Stimulated activated memory B cell treated with anti-CD40 and anti-IgM and Interleukin-4, amounts not matched to agents 10 μg/mL and 1 μg/mL and 100 μg/mL, for 72 hours (primary cell): ENCODE data around the gene PRDX3.
A peak's percentile ranks its signal among the peaks of the same experiment; 100 is the strongest.

Experiments used
- ATAC-seq: fragments of 150-1000 bp; cut with Tn5 transposase; 2 replicates; pipeline ENCODE4 v1.10.0; 2021
- H3K27ac Mint-ChIP-seq: one replicate; pipeline ENCODE4 v1.8.0; 2022; ENCODE audit warnings: mild to moderate bottlenecking, mixed read lengths
- H3K27me3 Mint-ChIP-seq: one replicate; pipeline ENCODE4 v1.8.0; 2022; ENCODE audit warnings: mixed read lengths
- H3K36me3 Mint-ChIP-seq: one replicate; pipeline ENCODE4 v1.8.0; 2022; ENCODE audit warnings: mixed read lengths
- H3K4me1 Mint-ChIP-seq: one replicate; pipeline ENCODE4 v1.8.0; 2022; ENCODE audit warnings: mixed read lengths
- H3K4me3 Mint-ChIP-seq: one replicate; pipeline ENCODE4 v1.8.0; 2022; ENCODE audit warnings: mild to moderate bottlenecking, moderate library complexity, mixed read lengths
- H3K9me3 Mint-ChIP-seq: one replicate; pipeline ENCODE4 v1.8.0; 2022; ENCODE audit warnings: mixed read lengths

Gene PRDX3

GRCh38 chr10:119209736-119210355 lies 31.2 kb upstream of the PRDX3 start:
- no peaks in the 10 kb centered on the region for H3K36me3 Mint-ChIP-seq
- peak overlapping the region; percentile 80 for H3K4me3 Mint-ChIP-seq
- no peaks in the 10 kb centered on the region for H3K27me3 Mint-ChIP-seq
- H3K9me3 Mint-ChIP-seq, result no peaks in the 10 kb centered on the region
- peak overlapping the region; percentile 52 for H3K27ac Mint-ChIP-seq
- ATAC-seq, result no peak
- peaks cover 45% of the 10 kb centered on the region for H3K4me1 Mint-ChIP-seq

DNA sequence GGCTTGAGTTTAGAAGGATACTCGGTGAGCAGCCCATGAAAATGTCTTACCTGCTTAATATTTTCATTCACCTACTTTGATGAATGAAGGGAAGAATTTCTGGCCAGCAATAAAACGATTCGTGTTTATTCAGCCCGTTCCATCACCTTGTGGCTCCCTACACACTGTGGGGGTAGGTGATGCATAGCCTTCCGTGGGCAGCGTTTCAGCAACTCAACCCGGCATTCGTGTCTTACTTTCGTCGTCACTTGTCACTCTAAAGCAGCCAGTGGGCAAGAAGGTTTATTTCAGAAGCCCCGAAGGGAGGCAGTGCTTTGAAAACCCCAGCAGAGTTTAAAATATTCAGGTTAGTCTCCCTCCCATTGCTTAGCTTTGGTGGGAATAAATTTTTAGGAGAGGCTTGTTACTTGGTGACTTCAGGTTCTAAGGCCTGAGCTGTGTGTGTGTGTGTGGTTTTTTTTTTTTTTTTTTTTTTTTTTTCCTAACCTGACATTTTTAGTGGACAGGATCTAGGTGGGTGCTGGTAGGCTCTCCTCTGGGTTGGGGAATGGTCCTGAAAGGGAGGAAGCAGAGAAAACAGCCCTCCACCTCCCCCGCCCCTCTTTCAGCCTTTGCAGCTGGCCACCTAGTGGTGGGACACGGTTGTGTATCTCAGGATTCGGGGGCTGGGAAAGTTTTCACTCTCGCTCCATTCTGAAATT lies 30.6 kb upstream of the PRDX3 start:
- ATAC-seq, result no peak

GRCh38 chr10:119208553-119208940 lies 29.9 kb upstream of the PRDX3 start:
- H3K4me1 Mint-ChIP-seq, result peaks cover 40% of the 10 kb centered on the region

More for the DNA sequence above, 30.6 kb upstream of the PRDX3 start:
- Mint-ChIP-seq H3K4me1 (peaks cover 44% of the 10 kb centered on the region), H3K27me3 (no peaks in the 10 kb centered on the region), H3K9me3 (no peaks in the 10 kb centered on the region), H3K4me3 (peak overlapping the region; percentile 80), H3K27ac (peak overlapping the region; percentile 52), H3K36me3 (no peaks in the 10 kb centered on the region)

GRCh38 chr10:119207713-119208552 lies 29.3 kb upstream of the PRDX3 start:
- ATAC-seq, result peak; percentile 18
- H3K4me1 Mint-ChIP-seq, result peaks cover 37% of the 10 kb centered on the region

More at GRCh38 chr10:119208553-119208940, 29.9 kb upstream of the PRDX3 start:
- ATAC-seq, result no peak
- H3K27ac Mint-ChIP-seq, result peak overlapping the region; percentile 52
- H3K27me3 Mint-ChIP-seq, result no peaks in the 10 kb centered on the region
- H3K9me3 Mint-ChIP-seq, result no peaks in the 10 kb centered on the region
- peak overlapping the region; percentile 80 for H3K4me3 Mint-ChIP-seq
- no peaks in the 10 kb centered on the region for H3K36me3 Mint-ChIP-seq

DNA sequence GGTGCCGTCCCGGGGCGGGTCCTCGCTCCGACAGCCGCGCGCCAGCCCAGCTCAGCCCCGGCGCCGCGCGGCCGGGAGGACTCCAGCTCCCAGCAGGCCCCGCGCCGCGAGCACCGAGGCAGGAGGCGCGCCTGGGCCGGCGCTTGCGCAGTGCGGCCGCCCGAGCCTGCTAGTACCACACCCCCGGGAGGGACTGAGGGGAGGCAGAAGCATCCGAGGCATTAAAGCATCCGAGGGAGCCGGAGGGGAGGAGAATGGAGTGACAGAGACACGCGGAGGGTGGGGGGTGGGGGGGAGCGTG lies 28.7 kb upstream of the PRDX3 start, which contains the start of gene GRK5:
GRK5 (plus strand) TSS at position 206 of the 301 bp plus-strand sequence. CDS start 347 bp downstream, outside the sequence.
- peak within 1 kb of the TSS; percentile 79 for H3K27ac Mint-ChIP-seq
- H3K9me3 Mint-ChIP-seq, result no peaks in the 10 kb centered on the region
- no peaks in the 10 kb centered on the region for H3K36me3 Mint-ChIP-seq
- peak within 1 kb of the TSS; percentile 90 for H3K4me3 Mint-ChIP-seq
- no peaks in the 10 kb centered on the region for H3K27me3 Mint-ChIP-seq
- ATAC-seq, result peak; percentile 94
- peaks cover 31% of the 10 kb centered on the region for H3K4me1 Mint-ChIP-seq

More at GRCh38 chr10:119207713-119208552, 29.3 kb upstream of the PRDX3 start:
- Mint-ChIP-seq H3K9me3 (no peaks in the 10 kb centered on the region), H3K4me3 (peak overlapping the region; percentile 80), H3K27me3 (no peaks in the 10 kb centered on the region), H3K36me3 (no peaks in the 10 kb centered on the region), H3K27ac (peak overlapping the region; percentile 52)

- no peaks in the 10 kb centered on the region for H3K9me3 Mint-ChIP-seq
- ATAC-seq, result peak; percentile 78
- peak overlapping the region; percentile 79 for H3K27ac Mint-ChIP-seq
- H3K27me3 Mint-ChIP-seq, result no peaks in the 10 kb centered on the region
- H3K36me3 Mint-ChIP-seq, result no peaks in the 10 kb centered on the region
- peaks cover 31% of the 10 kb centered on the region for H3K4me1 Mint-ChIP-seq
- H3K4me3 Mint-ChIP-seq, result peak overlapping the region; percentile 90
Observed at GRCh38 chr10:119206603-119207365, 28.2 kb upstream of the PRDX3 start.

DNA sequence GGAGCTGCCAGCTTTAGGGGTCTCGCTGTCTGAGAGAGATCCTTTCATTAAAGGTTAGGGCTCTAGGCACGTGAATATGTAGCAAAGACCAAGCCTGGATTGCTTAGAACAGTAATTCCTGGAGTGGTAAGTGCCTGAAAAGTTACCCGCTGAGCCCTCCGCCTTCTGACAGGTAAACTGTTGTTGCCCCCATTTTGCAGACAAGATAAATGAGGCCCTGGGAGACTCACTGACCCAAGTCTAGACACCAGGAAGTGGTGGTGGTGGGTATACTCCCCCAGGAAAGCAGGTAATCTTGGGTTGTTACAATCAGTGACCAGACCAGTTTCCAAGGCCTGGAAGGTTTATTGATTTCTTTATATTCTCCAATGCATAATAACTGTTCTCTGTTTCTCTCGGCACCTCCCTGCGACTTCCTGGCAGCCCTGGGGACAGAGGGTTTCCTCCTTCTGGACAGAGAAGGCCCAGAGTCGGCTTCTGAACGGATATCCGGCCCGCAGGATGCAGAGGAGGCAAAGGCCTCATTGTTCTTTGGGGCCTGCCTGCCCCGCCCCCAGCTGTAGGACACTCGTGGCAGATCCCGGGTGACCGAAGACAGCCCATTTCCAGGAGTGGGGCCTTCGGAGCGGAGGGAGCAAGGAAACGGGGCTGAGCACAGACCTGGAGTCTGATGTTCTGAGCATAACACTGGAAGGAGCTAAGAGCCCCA lies 27.4 kb upstream of the PRDX3 start:
- no peak for ATAC-seq
- Mint-ChIP-seq H3K27me3 (no peaks in the 10 kb centered on the region), H3K4me1 (peaks cover 31% of the 10 kb centered on the region), H3K4me3 (peak overlapping the region; percentile 90), H3K27ac (peak overlapping the region; percentile 79), H3K36me3 (no peaks in the 10 kb centered on the region), H3K9me3 (no peaks in the 10 kb centered on the region)

DNA sequence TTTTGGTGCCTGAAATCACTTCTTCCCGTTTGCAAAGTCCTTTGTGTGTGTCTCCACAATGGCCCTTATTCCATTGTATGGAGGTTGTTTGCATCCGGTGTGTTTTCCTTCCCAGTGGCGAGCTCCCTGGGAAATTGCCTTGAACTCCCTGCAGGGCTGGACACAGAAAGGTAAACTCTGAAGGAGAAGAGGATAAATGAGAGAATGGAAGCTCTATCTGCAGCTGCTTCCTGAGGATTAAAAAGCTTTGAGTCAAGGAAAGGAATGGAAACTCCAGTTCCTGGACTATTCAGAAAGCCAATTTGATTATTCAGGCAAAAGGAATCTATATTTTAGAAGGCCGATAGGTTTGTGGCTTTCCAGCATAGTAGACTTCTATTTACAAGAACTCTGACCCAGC lies 24.4 kb upstream of the PRDX3 start:
- H3K9me3 Mint-ChIP-seq, result no peaks in the 10 kb centered on the region
- ATAC-seq, result no peak
- H3K27me3 Mint-ChIP-seq, result peaks cover 15% of the 10 kb centered on the region
- H3K4me1 Mint-ChIP-seq, result peaks cover 24% of the 10 kb centered on the region
- H3K36me3 Mint-ChIP-seq, result no peaks in the 10 kb centered on the region
- H3K4me3 Mint-ChIP-seq, result no peak overlapping the region
- H3K27ac Mint-ChIP-seq, result no peak overlapping the region

DNA sequence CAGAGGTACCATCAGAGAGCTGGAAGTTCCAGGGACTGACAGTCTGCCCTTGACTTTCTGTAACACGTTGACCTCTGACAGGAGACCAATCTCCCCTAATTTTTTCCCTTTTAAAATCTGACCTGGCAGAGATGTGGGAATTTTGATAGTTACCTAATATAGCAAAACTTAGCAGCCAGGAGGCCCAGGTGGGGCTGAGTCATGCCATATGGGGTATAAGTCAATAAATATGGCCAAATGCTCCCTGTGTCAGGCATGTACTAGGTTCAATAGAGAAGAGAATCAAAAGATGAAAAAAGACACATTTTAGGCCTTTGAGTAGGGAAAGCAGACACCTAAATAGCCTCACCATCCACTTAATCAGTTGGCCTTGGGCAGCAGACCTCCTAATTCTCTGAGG lies 22.6 kb upstream of the PRDX3 start:
- Mint-ChIP-seq H3K36me3 (no peaks in the 10 kb centered on the region), H3K27ac (no peak overlapping the region), H3K4me1 (peaks cover 18% of the 10 kb centered on the region), H3K4me3 (no peak overlapping the region), H3K27me3 (peaks cover 15% of the 10 kb centered on the region), H3K9me3 (no peaks in the 10 kb centered on the region)
- no peak for ATAC-seq

GRCh38 chr10:119199231-119199992 lies 20.8 kb upstream of the PRDX3 start:
- H3K4me3 Mint-ChIP-seq, result no peak overlapping the region
- ATAC-seq, result peak; percentile 74
- no peak overlapping the region for H3K27ac Mint-ChIP-seq
- no peaks in the 10 kb centered on the region for H3K36me3 Mint-ChIP-seq
- H3K9me3 Mint-ChIP-seq, result no peaks in the 10 kb centered on the region
- H3K4me1 Mint-ChIP-seq, result peaks cover 14% of the 10 kb centered on the region
- peaks cover 15% of the 10 kb centered on the region for H3K27me3 Mint-ChIP-seq

DNA sequence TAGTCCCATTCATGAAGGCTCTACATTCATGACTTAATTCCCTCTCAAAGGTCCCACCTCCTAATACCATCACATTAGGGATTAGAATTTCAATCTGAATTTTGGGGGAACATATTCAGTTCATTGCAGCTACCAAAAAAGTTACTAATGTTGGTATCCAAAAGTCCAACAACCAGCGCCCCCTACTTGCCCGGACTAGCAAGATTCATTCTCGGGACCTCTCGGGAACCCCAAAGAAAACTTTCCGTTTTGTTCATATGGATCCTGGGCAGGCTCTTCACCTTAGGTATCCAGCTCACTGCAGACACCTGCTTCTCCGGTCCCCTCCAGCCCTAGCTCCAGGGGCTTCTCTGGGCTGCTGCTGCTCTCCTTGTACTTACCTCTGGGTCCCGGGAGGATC lies 19.8 kb upstream of the PRDX3 start:
- Mint-ChIP-seq H3K27me3 (peaks cover 15% of the 10 kb centered on the region), H3K4me3 (no peak overlapping the region), H3K27ac (no peak overlapping the region), H3K36me3 (no peaks in the 10 kb centered on the region), H3K4me1 (peaks cover 14% of the 10 kb centered on the region), H3K9me3 (no peaks in the 10 kb centered on the region)
- ATAC-seq, result no peak

GRCh38 chr10:119197921-119198320 lies 19.3 kb upstream of the PRDX3 start:
- no peaks in the 10 kb centered on the region for H3K9me3 Mint-ChIP-seq
- H3K27ac Mint-ChIP-seq, result no peak overlapping the region
- peaks cover 15% of the 10 kb centered on the region for H3K27me3 Mint-ChIP-seq
- no peak overlapping the region for H3K4me3 Mint-ChIP-seq
- H3K4me1 Mint-ChIP-seq, result peaks cover 14% of the 10 kb centered on the region
- ATAC-seq, result no peak
- H3K36me3 Mint-ChIP-seq, result no peaks in the 10 kb centered on the region

- no peak for ATAC-seq
- Mint-ChIP-seq H3K4me3 (no peak overlapping the region), H3K27me3 (no peaks in the 10 kb centered on the region), H3K27ac (no peak overlapping the region), H3K4me1 (peaks cover 17% of the 10 kb centered on the region), H3K9me3 (no peaks in the 10 kb centered on the region), H3K36me3 (no peaks in the 10 kb centered on the region)
Observed at GRCh38 chr10:119191881-119192280, 13.3 kb upstream of the PRDX3 start.
